ENCODE measurements around the gene MPEG1. TPM values are rescaled to one million over a fixed set of nuclear protein-coding genes. Genes with fewer than 3 reads are reported as not detected.

MPEG1 gene
- total RNA-seq, 1 donor from 2014 or later = 18.0 TPM

- intact Hi-C loops (cut with DNase I) = no loop called here
- ATAC-seq (no peak), DNase-seq (ENCODE audit: low spot score) (no peak)
Measured at GRCh38 chr11:59195586-59195985, 17.1 kb downstream of the MPEG1 start.

- DNase-seq (ENCODE audit: low spot score) = no peak
- intact Hi-C loops (cut with DNase I) = no loop called here
- no peak for ATAC-seq
Measured at GRCh38 chr11:59193587-59194130, 19.1 kb downstream of the MPEG1 start.

- no peak for ATAC-seq
- intact Hi-C loops (cut with DNase I) = no loop called here
- DNase-seq (ENCODE audit: low spot score) = no peak
Measured at GRCh38 chr11:59192446-59193020, 20.2 kb downstream of the MPEG1 start.

- DNase-seq (ENCODE audit: low spot score) (no peak), ATAC-seq (no peak)
- intact Hi-C loops (cut with DNase I) = no loop called here
Measured at GRCh38 chr11:59191890-59192289, 20.8 kb downstream of the MPEG1 start.

GRCh38 chr11:59191095-59191494 is 21.6 kb downstream of the MPEG1 start:
- intact Hi-C loops (cut with DNase I) = no loop called here
- no peak for DNase-seq (ENCODE audit: low spot score)
- ATAC-seq = no peak

- no peak for ATAC-seq
Measured at GRCh38 chr11:59189986-59190385, 22.7 kb downstream of the MPEG1 start.

GRCh38 chr11:59188954-59189353 is 23.8 kb downstream of the MPEG1 start:
- intact Hi-C loops (cut with DNase I) = no loop called here
- no peak for DNase-seq (ENCODE audit: low spot score)
- ATAC-seq = no peak

More at GRCh38 chr11:59189986-59190385, 22.7 kb downstream of the MPEG1 start:
- intact Hi-C loops (cut with DNase I) = no loop called here
- no peak for DNase-seq (ENCODE audit: low spot score)

GRCh38 chr11:59187587-59187986 is 25.1 kb downstream of the MPEG1 start:
- intact Hi-C loops (cut with DNase I) = no loop called here
- DNase-seq (ENCODE audit: low spot score) (no peak), ATAC-seq (peak; percentile 78)

GRCh38 chr11:59187035-59187434 is 25.7 kb downstream of the MPEG1 start:
- ATAC-seq = no peak
- DNase-seq (ENCODE audit: low spot score) = no peak
- intact Hi-C loops (cut with DNase I) = no loop called here

GRCh38 chr11:59186130-59186594 is 26.6 kb downstream of the MPEG1 start:
- DNase-seq (ENCODE audit: low spot score) (no peak), ATAC-seq (no peak)
- intact Hi-C loops (cut with DNase I) = no loop called here

- intact Hi-C loops (cut with DNase I) = no loop called here
- ATAC-seq (no peak), DNase-seq (ENCODE audit: low spot score) (no peak)
Measured at GRCh38 chr11:59185386-59185945, 27.3 kb downstream of the MPEG1 start.

- ATAC-seq = no peak
- DNase-seq (ENCODE audit: low spot score) = no peak
- intact Hi-C loops (cut with DNase I) = no loop called here
Measured at GRCh38 chr11:59184691-59185339, 27.9 kb downstream of the MPEG1 start.

GRCh38 chr11:59183771-59184170 is 29.0 kb downstream of the MPEG1 start:
- peak; percentile 82 for ATAC-seq
- no peak for DNase-seq (ENCODE audit: low spot score)
- intact Hi-C loops (cut with DNase I) = no loop called here

GRCh38 chr11:59182457-59183151 is 30.1 kb downstream of the MPEG1 start:
- DNase-seq (ENCODE audit: low spot score) (no peak), ATAC-seq (no peak)
- intact Hi-C loops (cut with DNase I) = no loop called here

GRCh38 chr11:59181746-59182456 is 30.8 kb downstream of the MPEG1 start:
- no peak for DNase-seq (ENCODE audit: low spot score)
- ATAC-seq = no peak
- intact Hi-C loops (cut with DNase I) = no loop called here

- intact Hi-C loops (cut with DNase I) = no loop called here
- DNase-seq (ENCODE audit: low spot score) (no peak), ATAC-seq (no peak)
Measured at GRCh38 chr11:59180907-59181306, 31.8 kb downstream of the MPEG1 start.

GRCh38 chr11:59180168-59180776 is 32.5 kb downstream of the MPEG1 start:
- DNase-seq (ENCODE audit: low spot score) (no peak), ATAC-seq (peak; percentile 30)
- intact Hi-C loops (cut with DNase I) = no loop called here

GRCh38 chr11:59179121-59179520 is 33.6 kb downstream of the MPEG1 start:
- no peak for DNase-seq (ENCODE audit: low spot score)
- ATAC-seq = no peak
- intact Hi-C loops (cut with DNase I) = no loop called here

- DNase-seq (ENCODE audit: low spot score) = no peak
- ATAC-seq = no peak
- intact Hi-C loops (cut with DNase I) = no loop called here
Measured at GRCh38 chr11:59178402-59178801, 34.3 kb downstream of the MPEG1 start.
